Endodermal cell (in vitro differentiated cells): ENCODE results near the gene PRR16. TPM values are rescaled to one million over a fixed set of nuclear protein-coding genes. Genes with fewer than 3 reads are reported as not detected.

ENCODE experiments used
- DNase-seq: peaks from one replicate; pipeline ENCODE4 v3.0.0-alpha.2; 2017
- H3K27ac ChIP-seq: 2 replicates; pipeline ENCODE4 v1.5.1; 2013; ENCODE audit warnings: mild to moderate bottlenecking, low read depth, low read length, moderate library complexity
- H3K27me3 ChIP-seq: 2 replicates; pipeline ENCODE4 v1.6.1; 2013; ENCODE audit warnings: mild to moderate bottlenecking, low read length, moderate library complexity; ENCODE audit not compliant: insufficient read depth, control insufficient read depth, poor library complexity, severe bottlenecking
- H3K36me3 ChIP-seq: 2 replicates; pipeline ENCODE4 v1.7.0; 2013; ENCODE audit warnings: mild to moderate bottlenecking, low read length, moderate library complexity; ENCODE audit not compliant: control insufficient read depth, insufficient read depth
- H3K4me1 ChIP-seq: one replicate; pipeline ENCODE4 v1.7.0; 2013; ENCODE audit warnings: low read length; ENCODE audit not compliant: control insufficient read depth, insufficient read depth
- H3K4me3 ChIP-seq: 2 replicates; pipeline ENCODE4 v1.5.1; 2013; ENCODE audit warnings: mild to moderate bottlenecking, low read length, moderate library complexity
- H3K9ac ChIP-seq: 2 replicates; pipeline ENCODE4 v1.6.1; 2013; ENCODE audit warnings: mild to moderate bottlenecking, low read length, moderate library complexity; ENCODE audit not compliant: poor library complexity, severe bottlenecking; ENCODE audit errors: extremely low read depth
- H3K9me3 ChIP-seq: 2 replicates; pipeline ENCODE4 v1.6.1; 2013; ENCODE audit warnings: mild to moderate bottlenecking, low read length, moderate library complexity; ENCODE audit not compliant: control insufficient read depth
- H3K27ac Mint-ChIP-seq: 2 replicates; pipeline ENCODE4 v1.8.0; 2020; ENCODE audit warnings: mixed read lengths
- H3K27me3 Mint-ChIP-seq: 2 replicates; pipeline ENCODE4 v1.8.0; 2021; ENCODE audit warnings: mild to moderate bottlenecking, mixed read lengths; ENCODE audit not compliant: insufficient read depth
- H3K36me3 Mint-ChIP-seq: 2 replicates; pipeline ENCODE4 v1.8.0; 2020; ENCODE audit warnings: low read depth, mixed read lengths
- H3K4me1 Mint-ChIP-seq: 2 replicates; pipeline ENCODE4 v1.8.0; 2020; ENCODE audit warnings: mixed read lengths
- H3K4me3 Mint-ChIP-seq: 2 replicates; pipeline ENCODE4 v1.8.0; 2020; ENCODE audit warnings: mild to moderate bottlenecking, moderate library complexity, mixed read lengths
- H3K9me3 Mint-ChIP-seq: 2 replicates; pipeline ENCODE4 v1.8.0; 2020; ENCODE audit warnings: mild to moderate bottlenecking, mixed read lengths
- CTCF ChIP-seq: fragments of 200-600 bp; sonication (generic); conservative IDR thresholded peaks from 2 replicates; pipeline ENCODE4 v1.5.0; 2021; ENCODE audit warnings: antibody characterized with exemption, mild to moderate bottlenecking
- WGBS, 2 experiments: methylation state at CpG; one replicate each; pipeline versions ENCODE4 v1.1.5 to v1.1.7; 2013; ENCODE audit warnings: missing lambda C conversion rate in 2 of 2, mixed read lengths in 1 of 2; ENCODE audit not compliant: insufficient coverage in 1 of 2, insufficient read length in 1 of 2; 5-methylcytosine and 5-hydroxymethylcytosine counted together
- total RNA-seq, 2 donors: library from RNA; stranded (reverse); fragmentation: NEBNext Ultra II Directional in 1 of 2; extraction: Animal tissue kit (Norgen Biotek cat#: 25700) in 1 of 2; gene quantifications; 2 replicates in 1 of 2; 3 replicates in 1 of 2; pipeline ENCODE4 v1.2.1, GENCODE V29; 2021

PRR16 gene
- total RNA-seq, 2 donors from 2014 or later: 0.53 to 0.64 TPM

- H3K4me3 Mint-ChIP-seq: no peak overlapping the region
Measured at GRCh38 chr5:120564013-120564412, 99.9 kb downstream of the PRR16 start.

GRCh38 chr5:120567066-120567465 is 103.0 kb downstream of the PRR16 start:
- Mint-ChIP-seq H3K36me3 (no peaks in the 10 kb centered on the region), H3K27ac (no peak overlapping the region), H3K4me1 (no peaks in the 10 kb centered on the region), H3K9me3 (no peaks in the 10 kb centered on the region), H3K27me3 (no peaks in the 10 kb centered on the region), H3K4me3 (no peak overlapping the region)
- Histone ChIP-seq H3K4me3 (no peak overlapping the region), H3K27ac (no peak overlapping the region), H3K9me3 (no peaks in the 10 kb centered on the region), H3K36me3 (no peaks in the 10 kb centered on the region), H3K4me1 (no peaks in the 10 kb centered on the region), H3K27me3 (no peaks in the 10 kb centered on the region), H3K9ac (no peak overlapping the region)
- TF ChIP-seq CTCF: no peak
- WGBS, 2 experiments: 90% methylated on average over 1 of the region's 1 CpG; no CpG with 5 or more reads in 1 of the 2 experiments
- no peak for DNase-seq

More at GRCh38 chr5:120564013-120564412, 99.9 kb downstream of the PRR16 start:
- TF ChIP-seq CTCF: no peak
- Histone ChIP-seq H3K36me3 (no peaks in the 10 kb centered on the region), H3K4me3 (no peak overlapping the region), H3K9ac (no peak overlapping the region), H3K27ac (no peak overlapping the region), H3K4me1 (no peaks in the 10 kb centered on the region), H3K27me3 (no peaks in the 10 kb centered on the region), H3K9me3 (no peaks in the 10 kb centered on the region)
- Mint-ChIP-seq H3K9me3 (no peaks in the 10 kb centered on the region), H3K27ac (no peak overlapping the region), H3K4me1 (no peaks in the 10 kb centered on the region), H3K36me3 (no peaks in the 10 kb centered on the region), H3K27me3 (no peaks in the 10 kb centered on the region)
- DNase-seq: peak; percentile 52
- 79 to 87% methylated on average over 2 to 4 of the region's 4 CpGs for WGBS, 2 experiments

- Mint-ChIP-seq H3K9me3 (no peaks in the 10 kb centered on the region), H3K36me3 (no peaks in the 10 kb centered on the region), H3K4me1 (no peaks in the 10 kb centered on the region), H3K4me3 (no peak overlapping the region), H3K27me3 (no peaks in the 10 kb centered on the region), H3K27ac (no peak overlapping the region)
- no peaks in the 10 kb centered on the region for H3K27me3 ChIP-seq
- no peak for DNase-seq
- H3K36me3 ChIP-seq: no peaks in the 10 kb centered on the region
- H3K9ac ChIP-seq: no peak overlapping the region
- H3K27ac ChIP-seq: no peak overlapping the region
- no peak for TF ChIP-seq CTCF
- H3K4me3 ChIP-seq: no peak overlapping the region
- no peaks in the 10 kb centered on the region for H3K9me3 ChIP-seq
- WGBS, 2 experiments: 68 to 70% methylated on average over 4 of the region's 4 CpGs
- H3K4me1 ChIP-seq: no peaks in the 10 kb centered on the region
Measured at GRCh38 chr5:120567921-120568320, 103.8 kb downstream of the PRR16 start.
